NCI-H69 (cell line): Measurements from ENCODE around the gene PYGO1.
"Not testable (repeated sequence)": the region's sequence is repeated elsewhere in the genome, so short reads cannot be mapped to it uniquely, and the experiment has no call there.

Experiments
- DNase-seq: peaks from one replicate; lab custom pipeline; 2025; lab: John Stamatoyannopoulos, UW

The PYGO1 gene

DNA sequence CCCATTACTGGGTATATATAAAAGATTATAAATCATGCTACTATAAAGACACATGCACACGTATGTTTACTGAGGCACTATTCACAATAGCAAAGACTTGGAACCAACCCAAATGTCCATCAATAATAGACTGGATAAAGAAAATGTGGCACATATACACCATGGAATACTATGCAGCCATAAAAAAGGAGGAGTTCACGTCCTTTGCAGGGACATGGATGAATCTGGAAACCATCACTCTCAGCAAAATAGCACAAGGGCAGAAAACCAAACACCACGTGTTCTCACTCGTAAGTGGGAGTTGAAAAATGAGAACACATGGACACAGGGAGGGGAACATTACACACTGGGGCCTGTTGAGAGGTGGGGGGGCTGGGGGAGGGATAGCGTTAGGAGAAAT is 82.7 kb downstream of the PYGO1 start:
- not testable (repeated sequence) for DNase-seq

DNA sequence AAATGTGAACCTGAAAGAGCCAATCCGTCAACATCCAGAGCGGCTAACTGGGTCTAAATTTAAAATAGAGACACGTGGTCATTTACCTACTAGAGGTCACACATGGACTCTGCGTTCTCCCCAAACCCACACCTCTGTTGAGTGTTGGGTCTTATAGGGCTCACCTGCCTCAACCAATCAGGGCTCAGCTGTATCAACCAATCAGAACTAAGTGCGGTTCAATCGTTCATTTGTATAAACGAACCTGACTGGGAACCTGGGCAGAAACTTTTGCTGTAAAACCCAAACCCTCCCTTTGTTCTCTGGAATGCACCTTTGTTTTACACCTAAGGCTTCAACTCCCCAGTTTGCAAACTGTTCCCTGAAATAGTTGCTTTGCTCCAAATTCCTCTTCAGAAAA is 89.0 kb downstream of the PYGO1 start:
- peak; percentile 81 for DNase-seq

DNA sequence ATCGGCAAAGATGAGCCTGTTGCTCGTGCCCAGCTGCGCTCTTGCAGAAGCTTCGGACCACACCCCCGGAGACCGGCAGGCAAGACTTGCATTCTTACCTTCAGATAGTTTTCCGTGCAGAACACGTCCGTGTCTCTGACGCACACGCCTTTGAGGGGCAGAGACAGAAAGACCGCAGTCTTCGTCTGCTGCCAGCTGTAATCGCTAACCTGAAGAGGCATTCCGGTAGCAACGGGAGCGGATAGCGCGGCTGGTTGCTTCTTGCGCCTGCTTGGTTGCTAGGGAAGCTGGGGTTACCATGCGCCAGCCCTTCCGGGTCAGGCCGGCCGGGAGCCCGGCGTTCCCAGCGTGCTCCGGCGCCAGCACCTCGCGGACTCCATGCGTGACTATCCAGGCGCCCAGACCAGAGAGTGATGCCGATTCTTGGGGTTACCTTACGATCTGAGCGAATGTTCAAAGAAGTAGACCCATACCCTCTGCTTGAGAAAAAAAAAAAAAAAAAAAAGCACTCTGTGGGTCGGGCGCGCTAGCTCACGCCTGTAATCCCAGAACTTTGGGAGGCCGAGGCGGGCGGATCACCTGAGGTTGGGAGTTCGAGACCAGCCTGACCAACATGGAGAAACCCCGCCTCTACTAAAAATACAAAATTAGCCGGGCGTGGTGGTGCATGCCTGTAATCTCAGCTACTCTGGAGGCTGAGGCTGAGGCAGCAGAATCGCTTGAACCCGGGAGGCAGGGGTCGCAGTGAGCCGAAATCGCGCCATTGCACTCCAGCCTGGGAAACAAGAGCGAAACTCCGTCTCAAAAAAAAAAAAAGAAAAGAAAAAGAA is 89.8 kb downstream of the PYGO1 start:
- peak; percentile 95 for DNase-seq

DNA sequence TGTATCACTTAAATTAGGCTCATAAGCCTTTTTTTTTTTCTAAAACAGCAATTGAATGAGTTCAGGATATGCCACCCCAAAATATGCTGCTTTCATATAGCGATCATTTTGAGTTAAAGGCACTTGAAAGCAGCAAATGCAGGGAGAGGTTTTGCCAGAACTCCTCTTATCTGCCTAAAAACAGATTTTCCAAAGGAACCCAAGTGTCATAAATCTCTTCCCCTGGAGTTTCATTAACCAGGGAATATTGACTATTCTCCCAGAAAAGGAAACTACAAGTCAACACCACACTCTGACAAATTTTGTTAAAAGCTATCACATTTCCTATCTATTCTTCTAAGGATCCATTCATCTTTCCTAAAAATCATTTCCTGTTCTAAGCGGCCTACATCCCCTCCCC is 91.4 kb downstream of the PYGO1 start:
- no peak for DNase-seq

DNA sequence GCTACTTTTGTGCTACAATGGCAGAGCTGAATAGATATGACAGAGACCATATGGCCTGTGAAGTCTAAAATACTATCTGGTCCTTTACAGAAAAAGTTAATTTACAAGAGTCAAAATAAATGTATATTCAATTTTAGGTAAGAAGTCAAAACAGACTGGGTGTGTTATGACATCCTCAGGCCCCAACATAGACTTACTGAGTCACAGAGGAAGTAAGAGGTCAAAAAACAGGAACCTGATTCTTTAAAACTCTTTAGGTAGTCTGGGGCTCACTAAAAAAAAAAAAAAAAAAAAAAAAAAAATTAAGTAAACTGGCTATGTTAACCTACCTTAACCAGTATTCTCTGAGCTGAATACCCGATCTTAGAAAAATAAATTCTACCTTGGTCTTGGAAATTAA is 93.2 kb downstream of the PYGO1 start:
- no peak for DNase-seq

DNA sequence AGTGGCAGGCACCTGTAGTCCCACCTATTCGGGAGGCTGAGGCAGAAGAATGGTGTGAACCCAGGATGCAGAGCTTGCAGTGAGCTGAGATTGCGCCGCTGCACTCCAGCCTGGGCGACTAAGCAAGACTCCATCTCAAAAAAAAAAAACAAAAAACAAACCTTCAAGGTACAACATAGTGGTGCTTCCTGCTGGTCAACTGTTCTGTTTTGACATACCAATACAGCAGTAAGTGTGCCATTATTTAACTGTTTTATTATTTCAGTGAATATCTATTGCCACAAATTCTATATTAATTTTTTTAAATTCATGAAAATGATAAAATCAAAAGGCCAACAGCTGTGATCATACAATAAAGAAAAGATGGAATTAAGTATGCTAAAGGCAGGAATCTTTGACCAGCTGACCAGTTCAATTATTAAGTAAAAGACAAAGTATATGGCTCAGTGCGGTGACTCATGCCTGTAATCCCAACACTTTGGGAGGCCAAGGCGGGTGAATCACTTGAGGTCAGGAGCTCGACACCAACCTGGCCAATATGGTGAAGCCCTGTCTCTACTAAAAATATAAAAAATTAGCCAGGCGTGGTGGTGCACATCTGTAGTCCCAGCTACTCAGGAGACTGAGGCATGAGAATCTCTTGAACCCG is 99.1 kb downstream of the PYGO1 start:
- not testable (repeated sequence) for DNase-seq
